Measurements from ENCODE around the gene GAL3ST2. TPM values are rescaled to one million over a fixed set of nuclear protein-coding genes. Genes with fewer than 3 reads are reported as not detected.
"Not testable (repeated sequence)": the region's sequence is repeated elsewhere in the genome, so short reads cannot be mapped to it uniquely, and the experiment has no call there.

GAL3ST2 gene
- total RNA-seq, 5 donors from 2014 or later (not counting 1 experiment from before 2014, with no cell fraction given), result 0.80 to 1.4 TPM; not detected in 3

GRCh38 chr2:241816431-241817121 lies 40.0 kb downstream of the GAL3ST2 start:
- Mint-ChIP-seq H3K27ac (no peak overlapping the region), H3K4me1 (peaks cover 7 to 15% (median 10%) of the 10 kb centered on the region in 3 donors), H3K4me3 (no peak overlapping the region), H3K36me3 (no peaks in the 10 kb centered on the region), H3K9me3 (no peaks in the 10 kb centered on the region), H3K27me3 (peaks cover 0 to 1% of the 10 kb centered on the region in 2 donors)
- DNase-seq, result no peak
- no peaks in the 10 kb centered on the region for H3K9me3 ChIP-seq
- H3K4me3 ChIP-seq (ENCODE audit: control insufficient read depth in 1 of 2, extremely low read depth in 1 of 2, low read length in 1 of 2), result no peak overlapping the region
- 80% methylated on average over 31 of the region's 33 CpGs for WGBS (ENCODE audit: insufficient coverage)
- CTCF ChIA-PET, result no interaction called here
- no peaks in the 10 kb centered on the region for H3K36me3 ChIP-seq (ENCODE audit: control insufficient read depth in 2 of 2, extremely low read depth in 1 of 2, insufficient read depth in 1 of 2, low read length in 1 of 2)
- POLR2A ChIA-PET, result no interaction called here
- peaks cover 0 to 41% of the 10 kb centered on the region in 2 experiments for H3K27me3 ChIP-seq (replicated peaks in 1 of 2; ENCODE audit: control insufficient read depth in 2 of 2, extremely low read depth in 1 of 2, insufficient read depth in 2 of 2, low read length in 1 of 2)
- peaks cover 0 to 24% of the 10 kb centered on the region in 2 experiments for H3K4me1 ChIP-seq (ENCODE audit: control insufficient read depth in 1 of 2, extremely low read depth in 1 of 2, insufficient read depth in 2 of 2, low read length in 2 of 2)
- ATAC-seq (replicated peaks in 1 of 4), result no peak
- peak overlapping the region; percentile 18 for H3K27ac ChIP-seq (ENCODE audit: low read length)

- peak overlapping the region in 1 of 3 donors; percentile 46 for H3K4me3 Mint-ChIP-seq
- no peaks in the 10 kb centered on the region for H3K9me3 ChIP-seq
- no peak overlapping the region for H3K27ac Mint-ChIP-seq
- WGBS (ENCODE audit: insufficient coverage), result 20% methylated on average over 8 of the region's 16 CpGs
- peaks cover 0 to 25% of the 10 kb centered on the region in 2 experiments for H3K4me1 ChIP-seq (ENCODE audit: control insufficient read depth in 1 of 2, extremely low read depth in 1 of 2, insufficient read depth in 2 of 2, low read length in 2 of 2)
- H3K36me3 Mint-ChIP-seq, result no peaks in the 10 kb centered on the region
- H3K27ac ChIP-seq (ENCODE audit: low read length), result peak overlapping the region; percentile 18
- peaks cover 0 to 43% of the 10 kb centered on the region in 2 experiments for H3K27me3 ChIP-seq (replicated peaks in 1 of 2; ENCODE audit: control insufficient read depth in 2 of 2, extremely low read depth in 1 of 2, insufficient read depth in 2 of 2, low read length in 1 of 2)
- peaks cover 10 to 15% (median 13%) of the 10 kb centered on the region in 3 donors for H3K4me1 Mint-ChIP-seq
- peak overlapping the region in 1 of 2 donors; percentile 10 for H3K4me3 ChIP-seq (ENCODE audit: control insufficient read depth in 1 of 2, extremely low read depth in 1 of 2, low read length in 1 of 2)
- no peak for ATAC-seq (replicated peaks in 1 of 4)
- DNase-seq, result peak in 1 of 35 experiments; percentile 0
- H3K27me3 Mint-ChIP-seq, result peaks cover 0 to 1% of the 10 kb centered on the region in 2 donors
- H3K36me3 ChIP-seq (ENCODE audit: control insufficient read depth in 2 of 2, extremely low read depth in 1 of 2, insufficient read depth in 1 of 2, low read length in 1 of 2), result no peaks in the 10 kb centered on the region
- CTCF ChIA-PET, result no interaction called here
- H3K9me3 Mint-ChIP-seq, result no peaks in the 10 kb centered on the region
- POLR2A ChIA-PET, result no interaction called here
Observed at GRCh38 chr2:241817126-241817820, 40.7 kb downstream of the GAL3ST2 start.

DNA sequence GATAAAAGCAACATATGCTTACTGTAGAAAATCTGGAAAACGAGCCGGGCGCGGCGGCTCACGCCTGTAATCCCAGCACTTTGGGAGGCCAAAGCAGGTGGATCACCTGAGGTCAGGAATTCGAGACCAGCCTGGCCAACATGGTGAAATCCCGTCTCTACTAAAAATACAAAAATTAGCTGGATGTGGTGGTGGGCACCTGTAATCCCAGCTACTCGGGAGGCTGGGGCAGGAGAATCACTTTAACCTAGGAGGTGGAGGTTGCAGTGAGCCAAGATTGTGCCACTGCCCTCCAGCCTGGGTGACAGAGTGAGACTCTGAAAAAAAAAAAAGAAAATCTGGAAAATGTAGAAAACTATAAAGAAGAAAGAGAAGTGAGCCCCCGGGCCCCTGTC lies 41.2 kb downstream of the GAL3ST2 start:
- 33% methylated on average over 1 of the region's 10 CpGs for WGBS (ENCODE audit: insufficient coverage)
- H3K36me3 Mint-ChIP-seq; H3K27ac Mint-ChIP-seq; H3K27ac ChIP-seq (ENCODE audit: low read length); POLR2A ChIA-PET; H3K36me3 ChIP-seq (ENCODE audit: control insufficient read depth in 2 of 2, extremely low read depth in 1 of 2, insufficient read depth in 1 of 2, low read length in 1 of 2); H3K4me3 ChIP-seq (ENCODE audit: control insufficient read depth in 1 of 2, extremely low read depth in 1 of 2, low read length in 1 of 2); ATAC-seq (replicated peaks in 1 of 4); H3K9me3 Mint-ChIP-seq; H3K9me3 ChIP-seq; H3K27me3 Mint-ChIP-seq; CTCF ChIA-PET: not testable (repeated sequence)
- H3K27me3 ChIP-seq (replicated peaks in 1 of 2; ENCODE audit: control insufficient read depth in 2 of 2, extremely low read depth in 1 of 2, insufficient read depth in 2 of 2, low read length in 1 of 2), result peaks cover 0 to 40% of the 10 kb centered on the region in 2 experiments
- peaks cover 0 to 25% of the 10 kb centered on the region in 2 experiments for H3K4me1 ChIP-seq (ENCODE audit: control insufficient read depth in 1 of 2, extremely low read depth in 1 of 2, insufficient read depth in 2 of 2, low read length in 2 of 2)
- peak overlapping the region in 1 of 3 donors; percentile 46 for H3K4me3 Mint-ChIP-seq
- peaks cover 14 to 19% (median 18%) of the 10 kb centered on the region in 3 donors for H3K4me1 Mint-ChIP-seq
- peak in 1 of 35 experiments; percentile 1 for DNase-seq

- H3K4me3 Mint-ChIP-seq, result no peak overlapping the region
- DNase-seq (peak in 2 of 35 experiments; percentile 1 to 8), ATAC-seq (replicated peaks in 1 of 4) (no peak)
- Histone ChIP-seq H3K36me3 (ENCODE audit: control insufficient read depth in 2 of 2, extremely low read depth in 1 of 2, insufficient read depth in 1 of 2, low read length in 1 of 2) (no peaks in the 10 kb centered on the region), H3K27ac (ENCODE audit: low read length) (no peak overlapping the region), H3K27me3 (replicated peaks in 1 of 2; ENCODE audit: control insufficient read depth in 2 of 2, extremely low read depth in 1 of 2, insufficient read depth in 2 of 2, low read length in 1 of 2) (peaks cover 0 to 36% of the 10 kb centered on the region in 2 experiments), H3K4me3 (ENCODE audit: control insufficient read depth in 1 of 2, extremely low read depth in 1 of 2, low read length in 1 of 2) (no peak overlapping the region), H3K9me3 (no peaks in the 10 kb centered on the region), H3K4me1 (ENCODE audit: control insufficient read depth in 1 of 2, extremely low read depth in 1 of 2, insufficient read depth in 2 of 2, low read length in 2 of 2) (peaks cover 0 to 24% of the 10 kb centered on the region in 2 experiments)
- ChIA-PET CTCF (no interaction called here), POLR2A (no interaction called here)
- H3K9me3 Mint-ChIP-seq, result no peaks in the 10 kb centered on the region
- WGBS (ENCODE audit: insufficient coverage), result 71% methylated on average over 19 of the region's 25 CpGs
- no peaks in the 10 kb centered on the region for H3K36me3 Mint-ChIP-seq
- no peak overlapping the region for H3K27ac Mint-ChIP-seq
- peaks cover 0 to 1% of the 10 kb centered on the region in 2 donors for H3K27me3 Mint-ChIP-seq
- H3K4me1 Mint-ChIP-seq, result peaks cover 14 to 24% (median 21%) of the 10 kb centered on the region in 3 donors
Observed at GRCh38 chr2:241818229-241818942, 41.8 kb downstream of the GAL3ST2 start.

- Histone ChIP-seq H3K4me1 (ENCODE audit: control insufficient read depth in 1 of 2, extremely low read depth in 1 of 2, insufficient read depth in 2 of 2, low read length in 2 of 2) (peaks cover 0 to 21% of the 10 kb centered on the region in 2 experiments), H3K9me3 (no peaks in the 10 kb centered on the region), H3K27me3 (replicated peaks in 1 of 2; ENCODE audit: control insufficient read depth in 2 of 2, extremely low read depth in 1 of 2, insufficient read depth in 2 of 2, low read length in 1 of 2) (peaks cover 0 to 34% of the 10 kb centered on the region in 2 experiments), H3K36me3 (ENCODE audit: control insufficient read depth in 2 of 2, extremely low read depth in 1 of 2, insufficient read depth in 1 of 2, low read length in 1 of 2) (no peaks in the 10 kb centered on the region), H3K27ac (ENCODE audit: low read length) (no peak overlapping the region), H3K4me3 (ENCODE audit: control insufficient read depth in 1 of 2, extremely low read depth in 1 of 2, low read length in 1 of 2) (no peak overlapping the region)
- 89% methylated on average over 5 of the region's 10 CpGs for WGBS (ENCODE audit: insufficient coverage)
- no peak overlapping the region for H3K4me3 Mint-ChIP-seq
- ChIA-PET CTCF (no interaction called here), POLR2A (no interaction called here)
- no peak overlapping the region for H3K27ac Mint-ChIP-seq
- H3K27me3 Mint-ChIP-seq, result peaks cover 0 to 4% of the 10 kb centered on the region in 2 donors
- no peaks in the 10 kb centered on the region for H3K9me3 Mint-ChIP-seq
- H3K4me1 Mint-ChIP-seq, result peaks cover 14 to 24% (median 20%) of the 10 kb centered on the region in 3 donors
- DNase-seq, result peak in 1 of 35 experiments; percentile 3
- no peak for ATAC-seq (replicated peaks in 1 of 4)
- no peaks in the 10 kb centered on the region for H3K36me3 Mint-ChIP-seq
Observed at GRCh38 chr2:241818943-241819270, 42.3 kb downstream of the GAL3ST2 start.

DNA sequence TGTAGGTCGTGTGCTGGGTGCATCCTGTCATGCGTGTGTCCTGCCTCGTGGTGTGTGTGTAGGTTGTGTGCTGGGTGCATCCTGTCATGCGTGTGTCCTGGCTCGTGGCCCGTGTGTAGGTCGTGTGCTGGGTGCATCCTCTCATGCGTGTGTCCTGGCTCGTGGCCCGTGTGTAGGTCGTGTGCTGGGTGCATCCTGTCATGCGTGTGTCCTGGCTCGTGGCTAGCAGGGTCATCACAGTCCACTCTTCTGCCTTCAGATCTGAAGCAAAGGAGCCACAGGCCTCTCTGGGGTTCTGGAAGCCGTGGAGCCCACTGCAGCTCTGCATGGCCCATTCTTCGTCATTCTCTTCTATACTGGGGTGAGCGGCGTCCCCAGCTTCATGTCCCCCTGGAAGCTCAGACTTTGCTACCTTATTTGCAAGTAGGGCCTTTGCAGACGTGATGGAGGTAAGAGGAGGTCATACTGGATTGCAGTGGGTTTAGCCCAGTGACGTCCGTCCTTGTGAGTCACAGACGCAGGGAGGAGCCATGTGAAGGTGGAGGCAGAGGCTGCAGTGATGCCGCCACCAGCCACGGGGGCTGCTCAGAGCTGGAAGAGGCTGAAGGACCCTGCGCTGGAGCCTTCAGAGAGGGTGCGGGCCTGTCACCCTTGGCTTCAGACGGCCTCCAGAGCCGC lies 43.5 kb downstream of the GAL3ST2 start:
- H3K4me3 Mint-ChIP-seq; H3K27ac ChIP-seq (ENCODE audit: low read length); H3K36me3 Mint-ChIP-seq; H3K27me3 Mint-ChIP-seq; CTCF ChIA-PET; H3K9me3 ChIP-seq; H3K27ac Mint-ChIP-seq; H3K9me3 Mint-ChIP-seq; POLR2A ChIA-PET; ATAC-seq (replicated peaks in 1 of 4); H3K36me3 ChIP-seq (ENCODE audit: control insufficient read depth in 2 of 2, extremely low read depth in 1 of 2, insufficient read depth in 1 of 2, low read length in 1 of 2); H3K4me3 ChIP-seq (ENCODE audit: control insufficient read depth in 1 of 2, extremely low read depth in 1 of 2, low read length in 1 of 2): not testable (repeated sequence)
- peak in 1 of 35 experiments; percentile 1 for DNase-seq
- H3K27me3 ChIP-seq (replicated peaks in 1 of 2; ENCODE audit: control insufficient read depth in 2 of 2, extremely low read depth in 1 of 2, insufficient read depth in 2 of 2, low read length in 1 of 2), result peaks cover 0 to 34% of the 10 kb centered on the region in 2 experiments
- 87% methylated on average over 21 of the region's 27 CpGs for WGBS (ENCODE audit: insufficient coverage)
- H3K4me1 ChIP-seq (ENCODE audit: control insufficient read depth in 1 of 2, extremely low read depth in 1 of 2, insufficient read depth in 2 of 2, low read length in 2 of 2), result peaks cover 0 to 21% of the 10 kb centered on the region in 2 experiments
- peaks cover 14 to 24% (median 19%) of the 10 kb centered on the region in 3 donors for H3K4me1 Mint-ChIP-seq
